ENCODE data around the gene WNT8B. TPM values are rescaled to one million over a fixed set of nuclear protein-coding genes. Genes with fewer than 3 reads are reported as not detected.

The WNT8B gene
- total and polyA plus RNA-seq, 2 experiments from 2014 or later = not detected

- DNase-seq (ENCODE audit: low read depth in 1 of 2, low spot score in 1 of 2) = peak; percentile 47 to 66
- peaks cover 7% of the 10 kb centered on the region for H3K36me3 ChIP-seq
- peak; percentile 65 for TF ChIP-seq CTCF (IDR thresholded peaks at IDR 0.05; ENCODE audit: low read depth, low read length)
- H3K4me1 ChIP-seq (ENCODE audit: low read depth) = peaks cover 16% of the 10 kb centered on the region
- no peaks in the 10 kb centered on the region for H3K9me3 ChIP-seq (ENCODE audit: low read depth)
- H3K27me3 ChIP-seq = no peaks in the 10 kb centered on the region
- H3K4me3 ChIP-seq = no peak overlapping the region
- H3K27ac ChIP-seq = no peak overlapping the region
Observed at GRCh38 chr10:100508691-100509150, 45.9 kb downstream of the WNT8B start.

- Histone ChIP-seq H3K9me3 (ENCODE audit: low read depth) (no peaks in the 10 kb centered on the region), H3K36me3 (peaks cover 7% of the 10 kb centered on the region), H3K27ac (no peak overlapping the region), H3K4me3 (no peak overlapping the region), H3K4me1 (ENCODE audit: low read depth) (peaks cover 12% of the 10 kb centered on the region), H3K27me3 (no peaks in the 10 kb centered on the region)
- peak in 1 of 2 donors; percentile 32 for DNase-seq (ENCODE audit: low read depth in 1 of 2, low spot score in 1 of 2)
- TF ChIP-seq CTCF (IDR thresholded peaks at IDR 0.05; ENCODE audit: low read depth, low read length) = no peak
Observed at GRCh38 chr10:100509241-100509840, 46.5 kb downstream of the WNT8B start.

GRCh38 chr10:100510533-100511308 lies 47.9 kb downstream of the WNT8B start:
- Histone ChIP-seq H3K36me3 (peaks cover 7% of the 10 kb centered on the region), H3K4me1 (ENCODE audit: low read depth) (peaks cover 9% of the 10 kb centered on the region), H3K27me3 (no peaks in the 10 kb centered on the region), H3K4me3 (no peak overlapping the region), H3K9me3 (ENCODE audit: low read depth) (no peaks in the 10 kb centered on the region), H3K27ac (no peak overlapping the region)
- no peak for DNase-seq (ENCODE audit: low read depth in 1 of 2, low spot score in 1 of 2)
- no peak for TF ChIP-seq CTCF (IDR thresholded peaks at IDR 0.05; ENCODE audit: low read depth, low read length)

- H3K9me3 ChIP-seq (ENCODE audit: low read depth) = no peaks in the 10 kb centered on the region
- TF ChIP-seq CTCF (IDR thresholded peaks at IDR 0.05; ENCODE audit: low read depth, low read length) = no peak
- no peak overlapping the region for H3K27ac ChIP-seq
- no peaks in the 10 kb centered on the region for H3K36me3 ChIP-seq
- DNase-seq (ENCODE audit: low read depth in 1 of 2, low spot score in 1 of 2) = no peak
- H3K4me1 ChIP-seq (ENCODE audit: low read depth) = peaks cover 9% of the 10 kb centered on the region
- H3K27me3 ChIP-seq = peaks cover 8% of the 10 kb centered on the region
- no peak overlapping the region for H3K4me3 ChIP-seq
Observed at GRCh38 chr10:100515612-100516011, 52.8 kb downstream of the WNT8B start.

GRCh38 chr10:100516847-100517246 lies 54.0 kb downstream of the WNT8B start:
- peak; percentile 19 for TF ChIP-seq CTCF (IDR thresholded peaks at IDR 0.05; ENCODE audit: low read depth, low read length)
- H3K27me3 ChIP-seq = peaks cover 11% of the 10 kb centered on the region
- H3K4me1 ChIP-seq (ENCODE audit: low read depth) = peaks cover 9% of the 10 kb centered on the region
- no peaks in the 10 kb centered on the region for H3K9me3 ChIP-seq (ENCODE audit: low read depth)
- H3K27ac ChIP-seq = no peak overlapping the region
- DNase-seq (ENCODE audit: low read depth in 1 of 2, low spot score in 1 of 2) = peak in 1 of 2 donors; percentile 17
- H3K4me3 ChIP-seq = no peak overlapping the region
- H3K36me3 ChIP-seq = no peaks in the 10 kb centered on the region
